SJSA1 (cell line): ENCODE results near the gene PARP16. TPM values are rescaled to one million over a fixed set of nuclear protein-coding genes. Genes with fewer than 3 reads are reported as not detected.
A peak's percentile ranks its signal among the peaks of the same experiment; 100 is the strongest.

ENCODE experiments used
- DNase-seq, 2 experiments: peaks; one replicate each; pipeline ENCODE4 v3.0.0-alpha.2; 2015 to 2020; ENCODE audit warnings: low spot score in 2 of 2, low read depth in 1 of 2
- H3K27ac ChIP-seq: fragments of 250-450 bp; sonication (Bioruptor Pico); 2 replicates; pipeline ENCODE4 v1.5.1; 2020; ENCODE audit warnings: mild to moderate bottlenecking, moderate library complexity
- H3K27me3 ChIP-seq: fragments of 250-450 bp; sonication (Bioruptor Pico); replicated peaks from 2 replicates; pipeline ENCODE4 v1.5.1; 2020; ENCODE audit warnings: mild to moderate bottlenecking, moderate library complexity
- H3K36me3 ChIP-seq: fragments of 250-450 bp; sonication (Bioruptor Pico); 2 replicates; pipeline ENCODE4 v1.5.1; 2020; ENCODE audit warnings: mild to moderate bottlenecking
- H3K4me1 ChIP-seq: fragments of 250-450 bp; sonication (Bioruptor Pico); replicated peaks from 2 replicates; pipeline ENCODE4 v1.6.1; 2021; ENCODE audit warnings: mild to moderate bottlenecking
- H3K4me3 ChIP-seq: fragments of 250-450 bp; sonication (Bioruptor Pico); 2 replicates; pipeline ENCODE4 v1.5.1; 2020; ENCODE audit warnings: mild to moderate bottlenecking
- H3K9me3 ChIP-seq: fragments of 250-450 bp; sonication (Bioruptor Pico); replicated peaks from 2 replicates; pipeline ENCODE4 v1.5.1; 2020; ENCODE audit warnings: mild to moderate bottlenecking
- total RNA-seq: library from RNA; depleted of rRNA; stranded (reverse); fragments of >200 nt; shearing (Covaris generic); gene quantifications from 2 replicates; pipeline ENCODE4 v1.2.3, GENCODE V29; 2014

Gene PARP16
- total RNA-seq, 1 experiment from 2014 or later, result 7.4 TPM

DNA sequence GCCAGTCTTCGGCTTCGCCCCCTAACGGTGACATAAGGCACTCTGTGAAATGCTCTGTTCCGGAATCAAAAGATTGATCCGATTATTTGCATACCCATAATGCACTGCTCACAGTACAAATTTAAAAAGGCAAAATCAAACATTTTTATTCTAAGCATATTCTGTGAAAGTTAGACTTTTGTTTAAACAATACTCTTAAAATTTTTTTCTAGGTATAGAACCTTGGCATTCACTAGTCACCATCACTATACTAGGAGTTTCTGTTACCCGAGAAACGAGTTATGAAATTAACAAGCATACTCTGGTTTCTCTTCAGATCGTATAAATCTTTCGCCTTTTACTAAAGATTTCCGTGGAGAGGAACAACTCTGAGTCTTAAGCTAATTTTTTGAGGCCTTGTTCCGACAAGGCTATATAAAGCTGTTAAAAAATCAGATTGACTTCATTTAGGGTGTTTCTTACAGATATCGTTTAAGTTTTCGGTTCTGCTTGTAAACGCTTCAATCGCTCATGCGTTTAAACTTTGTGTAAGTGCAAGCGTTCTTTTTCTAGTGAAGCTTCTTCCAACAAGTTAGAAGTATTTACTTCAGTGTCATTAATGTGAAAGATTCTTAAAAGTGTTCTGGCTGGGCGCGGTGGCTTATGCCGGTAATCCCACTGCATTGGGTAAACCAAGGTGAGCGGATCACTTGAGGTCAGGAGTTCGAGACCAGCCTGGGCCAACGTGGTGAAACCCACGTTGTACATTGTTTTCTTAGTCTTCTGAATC, 17.9 kb upstream of the PARP16 start, which contains the start of gene RNU5B-1:
RNU5B-1 (plus strand) TSS at position 297 of the 769 bp plus-strand sequence.
- no peaks in the 10 kb centered on the region for H3K9me3 ChIP-seq
- no peaks in the 10 kb centered on the region; the same call in 1 of the 2 replicates for H3K27me3 ChIP-seq
- peak within 1 kb of the TSS; percentile 100 for H3K27ac ChIP-seq
- peaks cover 8% of the 10 kb centered on the region for H3K4me1 ChIP-seq
- DNase-seq, result peak; percentile 94 to 97
- H3K36me3 ChIP-seq, result no peaks in the 10 kb centered on the region
- H3K4me3 ChIP-seq, result peak within 1 kb of the TSS; percentile 28

DNA sequence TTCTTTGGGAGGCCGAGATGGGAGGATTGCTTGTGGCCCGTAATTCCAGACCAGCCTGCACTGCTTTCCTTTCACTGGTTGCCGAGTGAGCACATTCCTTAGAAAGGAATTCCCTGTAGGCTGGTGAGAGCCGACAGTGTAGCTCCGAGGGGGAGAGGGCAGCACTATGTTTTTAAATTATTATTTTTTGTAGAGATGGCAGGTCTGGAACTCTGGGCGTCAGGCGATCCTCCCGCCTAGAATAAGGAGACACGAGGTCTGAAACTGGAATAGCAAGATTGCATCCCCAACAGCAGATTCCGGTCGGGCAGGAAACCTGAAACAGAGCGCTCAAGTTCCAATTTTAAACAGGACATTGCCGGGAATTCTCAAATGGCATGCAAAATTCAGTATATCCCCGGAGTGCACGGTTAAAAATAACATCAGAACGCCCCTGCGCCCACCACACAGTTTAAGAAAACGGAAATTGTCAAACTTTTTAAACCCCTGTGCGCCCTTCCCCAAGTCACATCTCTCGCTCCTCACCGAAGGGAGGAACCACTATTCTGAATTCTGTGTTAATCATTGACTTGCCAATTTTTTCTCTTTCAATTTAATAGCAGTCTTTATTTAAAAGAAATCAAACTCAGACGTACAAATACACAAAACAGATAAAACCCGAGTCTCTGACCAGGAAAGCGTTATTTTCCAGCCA, 17.2 kb upstream of the PARP16 start:
- peaks cover 8% of the 10 kb centered on the region for H3K4me1 ChIP-seq
- peak overlapping the region; percentile 100 for H3K27ac ChIP-seq
- peak; percentile 64 to 66 for DNase-seq
- H3K4me3 ChIP-seq, result peak overlapping the region; percentile 28
- H3K27me3 ChIP-seq, result no peaks in the 10 kb centered on the region; the same call in 1 of the 2 replicates
- no peaks in the 10 kb centered on the region for H3K9me3 ChIP-seq
- H3K36me3 ChIP-seq, result no peaks in the 10 kb centered on the region

GRCh38 chr15:65302061-65302460, 15.4 kb upstream of the PARP16 start:
- H3K4me1 ChIP-seq, result peaks cover 18% of the 10 kb centered on the region
- no peak overlapping the region for H3K4me3 ChIP-seq
- no peaks in the 10 kb centered on the region for H3K9me3 ChIP-seq
- H3K36me3 ChIP-seq, result no peaks in the 10 kb centered on the region
- H3K27ac ChIP-seq, result no peak overlapping the region
- H3K27me3 ChIP-seq, result no peaks in the 10 kb centered on the region; the same call in 1 of the 2 replicates
- DNase-seq, result no peak

GRCh38 chr15:65300924-65301441, 14.3 kb upstream of the PARP16 start:
- Histone ChIP-seq H3K36me3 (no peaks in the 10 kb centered on the region), H3K9me3 (no peaks in the 10 kb centered on the region), H3K27me3 (no peaks in the 10 kb centered on the region; the same call in 1 of the 2 replicates), H3K4me3 (no peak overlapping the region), H3K27ac (no peak overlapping the region), H3K4me1 (peaks cover 21% of the 10 kb centered on the region)
- DNase-seq, result no peak

DNA sequence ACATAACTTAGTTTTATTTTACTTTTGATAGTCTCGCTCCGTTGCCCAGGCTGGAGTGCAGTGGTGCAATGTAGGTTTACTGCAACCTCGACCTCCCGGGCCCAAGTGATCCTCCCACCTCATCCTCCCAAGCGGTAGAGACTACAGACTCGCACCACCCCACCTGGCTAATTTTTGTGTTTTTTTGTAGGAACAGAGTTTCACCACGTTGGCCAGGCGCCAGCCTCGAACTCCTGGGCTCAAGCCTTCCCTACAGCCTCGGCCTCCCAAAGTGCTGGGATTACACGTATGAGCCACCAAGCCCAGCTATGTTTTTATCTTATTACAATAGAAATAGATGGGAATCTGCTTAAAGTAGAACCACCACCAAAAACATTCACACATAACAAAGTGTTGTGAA, 12.0 kb upstream of the PARP16 start:
- Histone ChIP-seq H3K36me3 (no peaks in the 10 kb centered on the region), H3K4me3 (no peak overlapping the region), H3K27ac (no peak overlapping the region), H3K4me1 (peaks cover 19% of the 10 kb centered on the region), H3K9me3 (no peaks in the 10 kb centered on the region), H3K27me3 (no peaks in the 10 kb centered on the region)
- no peak for DNase-seq

- H3K4me1 ChIP-seq, result peaks cover 12% of the 10 kb centered on the region
Measured at GRCh38 chr15:65292938-65293518, 6.3 kb upstream of the PARP16 start.

GRCh38 chr15:65290228-65290627, 3.5 kb upstream of the PARP16 start:
- Histone ChIP-seq H3K27ac (no peak overlapping the region), H3K4me3 (no peak overlapping the region), H3K36me3 (no peaks in the 10 kb centered on the region), H3K4me1 (peaks cover 16% of the 10 kb centered on the region), H3K9me3 (no peaks in the 10 kb centered on the region), H3K27me3 (no peaks in the 10 kb centered on the region)
- DNase-seq, result no peak

More at GRCh38 chr15:65292938-65293518, 6.3 kb upstream of the PARP16 start:
- H3K36me3 ChIP-seq, result no peaks in the 10 kb centered on the region
- H3K27me3 ChIP-seq, result no peaks in the 10 kb centered on the region
- no peaks in the 10 kb centered on the region for H3K9me3 ChIP-seq
- DNase-seq, result no peak
- no peak overlapping the region for H3K4me3 ChIP-seq
- no peak overlapping the region for H3K27ac ChIP-seq

- DNase-seq, result no peak
- Histone ChIP-seq H3K9me3 (no peaks in the 10 kb centered on the region), H3K36me3 (no peaks in the 10 kb centered on the region), H3K4me3 (no peak overlapping the region), H3K27me3 (no peaks in the 10 kb centered on the region), H3K27ac (no peak overlapping the region), H3K4me1 (peaks cover 18% of the 10 kb centered on the region)
Measured at GRCh38 chr15:65289261-65289854, 2.7 kb upstream of the PARP16 start.

DNA sequence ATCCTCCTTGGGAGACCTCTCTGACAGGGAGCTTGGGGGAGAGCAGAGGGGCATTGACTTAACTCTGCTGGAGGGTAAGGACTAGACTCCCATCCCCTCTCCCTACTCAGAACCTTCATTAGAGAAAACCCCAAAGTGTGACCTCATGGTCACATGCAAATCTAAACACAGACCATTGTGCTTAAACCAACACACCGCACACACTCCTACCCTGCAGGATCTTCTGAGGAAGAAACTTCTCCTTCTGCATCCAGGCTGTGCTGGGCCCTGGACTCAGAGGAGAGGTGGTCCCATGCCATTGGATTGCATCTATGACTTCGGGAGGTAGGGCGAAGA, 805 bp upstream of the PARP16 start:
- Histone ChIP-seq H3K9me3 (no peaks in the 10 kb centered on the region), H3K27me3 (no peaks in the 10 kb centered on the region), H3K27ac (no peak overlapping the region), H3K36me3 (no peaks in the 10 kb centered on the region), H3K4me3 (no peak overlapping the region), H3K4me1 (peaks cover 18% of the 10 kb centered on the region)
- no peak for DNase-seq

DNA sequence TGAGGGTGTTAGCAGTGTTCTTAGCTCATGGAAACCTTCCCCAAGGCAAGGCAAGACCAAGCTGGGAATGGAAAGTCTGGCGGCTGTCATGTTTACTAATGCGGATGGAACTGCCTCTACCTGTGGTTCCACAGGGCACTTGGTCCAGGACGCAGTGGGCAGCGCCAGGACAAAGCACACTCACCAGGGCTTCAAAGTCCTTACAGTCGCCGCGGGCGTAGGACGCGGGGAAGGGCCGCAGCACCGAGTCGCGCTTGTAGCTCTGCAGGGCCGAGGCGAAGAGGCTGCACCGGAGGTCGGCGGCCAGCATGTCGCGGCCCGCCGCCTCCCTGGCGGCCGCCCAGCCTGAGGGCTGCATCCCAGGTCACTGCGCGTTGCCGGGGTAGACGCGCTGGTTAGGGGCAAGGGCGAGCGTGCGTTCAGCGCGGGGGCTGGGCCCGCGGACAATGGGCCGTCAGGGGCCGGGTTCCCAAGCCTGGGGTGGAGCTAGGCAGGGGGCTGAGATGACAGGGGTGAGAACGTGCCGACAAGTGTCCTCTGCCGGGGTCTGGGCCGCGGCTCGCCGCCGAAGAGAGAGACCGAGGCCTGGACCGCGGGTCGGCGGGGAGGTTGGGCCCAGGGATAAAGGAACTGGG, 497 bp downstream of the PARP16 start:
- Histone ChIP-seq H3K9me3 (no peaks in the 10 kb centered on the region), H3K27me3 (no peaks in the 10 kb centered on the region), H3K4me3 (peak overlapping the region; percentile 51), H3K36me3 (no peaks in the 10 kb centered on the region), H3K27ac (peak overlapping the region; percentile 29), H3K4me1 (peaks cover 18% of the 10 kb centered on the region)
- DNase-seq, result peak in 1 of 2 experiments; percentile 56

DNA sequence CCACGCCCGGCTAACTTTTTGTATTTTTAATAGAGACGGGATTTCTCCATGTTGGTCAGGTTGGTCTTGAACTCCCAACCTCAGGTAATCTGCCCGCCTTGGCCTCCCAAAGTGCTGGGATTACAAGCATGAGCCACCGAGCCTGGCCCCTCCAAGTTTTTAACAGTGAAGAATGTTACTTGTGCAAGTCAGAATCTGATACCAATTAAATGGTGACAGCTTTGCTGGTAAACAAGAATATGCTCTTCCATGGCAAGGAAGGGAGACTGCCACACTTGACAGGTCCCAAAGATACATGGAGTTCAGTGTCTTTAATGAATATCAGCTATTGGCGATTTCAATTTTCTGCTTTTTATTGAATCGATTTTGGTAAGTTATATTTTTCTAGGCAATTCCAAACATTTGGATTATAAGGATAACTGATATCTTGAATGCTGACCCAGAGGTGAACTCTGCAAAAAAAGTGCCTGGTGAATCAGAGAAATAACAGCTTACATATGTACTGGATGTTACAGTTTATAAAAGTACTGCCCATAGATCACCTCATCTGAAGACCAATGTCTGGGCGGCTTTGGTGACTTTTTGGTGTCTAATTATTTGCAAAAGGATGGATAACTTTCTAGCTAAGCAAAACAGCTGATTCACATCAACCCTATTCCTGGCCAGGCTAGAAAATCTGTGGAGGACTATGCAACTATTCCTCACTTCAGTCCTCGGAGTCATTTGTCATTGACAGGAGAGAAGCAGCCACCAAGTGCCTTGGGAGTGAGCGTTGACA, 1.2 kb downstream of the PARP16 start:
- no peaks in the 10 kb centered on the region for H3K9me3 ChIP-seq
- peaks cover 18% of the 10 kb centered on the region for H3K4me1 ChIP-seq
- H3K27ac ChIP-seq, result no peak overlapping the region
- H3K36me3 ChIP-seq, result no peaks in the 10 kb centered on the region
- DNase-seq, result peak in 1 of 2 experiments; percentile 20
- H3K4me3 ChIP-seq, result peak overlapping the region; percentile 51
- no peaks in the 10 kb centered on the region for H3K27me3 ChIP-seq

GRCh38 chr15:65278480-65278879, 8.2 kb downstream of the PARP16 start:
- no peak overlapping the region for H3K4me3 ChIP-seq
- H3K27ac ChIP-seq, result no peak overlapping the region
- H3K4me1 ChIP-seq, result no peaks in the 10 kb centered on the region
- no peaks in the 10 kb centered on the region for H3K9me3 ChIP-seq
- DNase-seq, result no peak
- no peaks in the 10 kb centered on the region for H3K27me3 ChIP-seq
- no peaks in the 10 kb centered on the region for H3K36me3 ChIP-seq

DNA sequence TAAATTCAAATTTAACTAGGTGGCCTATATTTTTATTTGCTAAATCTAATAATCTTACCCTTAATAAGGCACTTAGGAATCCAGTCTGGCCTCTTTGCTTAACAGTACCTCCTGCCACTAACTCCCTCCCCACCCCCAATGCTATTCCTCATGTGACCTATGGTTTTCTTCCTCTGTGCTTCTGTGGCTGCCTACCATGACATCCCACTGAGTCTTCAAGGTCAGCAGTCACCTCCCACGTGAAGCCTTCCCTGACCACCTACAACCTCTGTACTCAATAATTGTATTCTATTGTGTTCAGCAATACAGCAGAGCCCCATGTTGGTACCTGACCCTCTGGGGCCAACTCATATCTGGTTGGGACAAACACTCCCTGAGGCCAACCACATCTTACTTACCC, 9.7 kb downstream of the PARP16 start:
- Histone ChIP-seq H3K27ac (no peak overlapping the region), H3K27me3 (no peaks in the 10 kb centered on the region), H3K9me3 (no peaks in the 10 kb centered on the region), H3K4me1 (no peaks in the 10 kb centered on the region), H3K4me3 (no peak overlapping the region), H3K36me3 (no peaks in the 10 kb centered on the region)
- DNase-seq, result no peak
